ENCODE results near the gene MMP25. TPM values are rescaled to one million over a fixed set of nuclear protein-coding genes. Genes with fewer than 3 reads are reported as not detected.

MMP25 gene
- total and polyA plus RNA-seq, 9 of the 15 experiments (the other 6 are each of a cell fraction or from before 2014, with no cell fraction given) = 0.03 to 0.04 TPM; not detected in 7

DNA sequence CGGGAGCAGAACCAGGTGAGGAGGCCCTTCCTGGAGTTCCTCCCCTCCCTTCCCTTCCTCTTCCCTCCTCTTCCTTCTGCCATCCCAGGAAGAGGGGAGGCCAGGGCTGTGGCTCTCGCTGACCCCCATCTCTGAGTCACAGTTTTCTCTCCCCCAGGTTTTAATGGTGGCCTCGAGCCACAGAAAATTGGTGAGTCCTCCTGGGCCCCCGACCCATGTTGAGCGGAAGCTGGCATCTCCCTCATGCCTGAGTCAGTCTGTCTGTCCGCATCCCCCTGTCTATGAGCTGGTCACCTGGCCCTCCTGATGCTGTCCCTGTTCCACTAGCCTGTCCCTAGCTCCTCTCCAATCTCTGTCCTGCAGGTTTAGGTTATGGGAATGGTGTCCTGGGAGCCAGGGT, 46.4 kb upstream of the MMP25 start:
- 59% methylated on average over 6 of the region's 6 CpGs for WGBS (ENCODE audit: insufficient coverage, low coverage, missing lambda C conversion rate)
- H3K9me1 ChIP-seq (ENCODE audit: control insufficient read depth, insufficient read depth, low read length) = no peaks in the 10 kb centered on the region
- no peaks in the 10 kb centered on the region for H3K27me3 ChIP-seq (ENCODE audit: control insufficient read depth in 2 of 2, insufficient read depth in 2 of 2, low read length in 2 of 2)
- no peak overlapping the region for H2AFZ ChIP-seq (ENCODE audit: low read depth, low read length)
- peaks cover 2% of the 10 kb centered on the region; the same call in 1 of the 3 replicates for H3K79me2 ChIP-seq (ENCODE audit: control insufficient read depth, insufficient read depth, low read length)
- H3K27ac ChIP-seq (ENCODE audit: extremely low read depth, low read depth, low read length) = no peak overlapping the region
- no peak for FAIRE-seq
- no peak for ATAC-seq
- H4K20me1 ChIP-seq (replicated peaks; ENCODE audit: control insufficient read depth, insufficient read depth, low read length) = no peaks in the 10 kb centered on the region
- H3K4me3 ChIP-seq = no peak overlapping the region
- no peaks in the 10 kb centered on the region for H3K36me3 ChIP-seq (ENCODE audit: control insufficient read depth, insufficient read depth, low read length)
- CTCF ChIA-PET (ENCODE audit: low intra/inter-chr PET ratio) = no interaction called here
- no TSS peak for BruUV-seq (replicated peaks)
- DNase-seq (ENCODE audit: extremely low read depth in 1 of 4, low spot score in 3 of 4) = no peak
- in situ Hi-C loops (cut with MboI) = no loop called here
- TF ChIP-seq DACH1 (IDR thresholded peaks at IDR 0.05; ENCODE audit: partially characterized antibody) = no peak
- TF ChIP-seq, protein P1, sequence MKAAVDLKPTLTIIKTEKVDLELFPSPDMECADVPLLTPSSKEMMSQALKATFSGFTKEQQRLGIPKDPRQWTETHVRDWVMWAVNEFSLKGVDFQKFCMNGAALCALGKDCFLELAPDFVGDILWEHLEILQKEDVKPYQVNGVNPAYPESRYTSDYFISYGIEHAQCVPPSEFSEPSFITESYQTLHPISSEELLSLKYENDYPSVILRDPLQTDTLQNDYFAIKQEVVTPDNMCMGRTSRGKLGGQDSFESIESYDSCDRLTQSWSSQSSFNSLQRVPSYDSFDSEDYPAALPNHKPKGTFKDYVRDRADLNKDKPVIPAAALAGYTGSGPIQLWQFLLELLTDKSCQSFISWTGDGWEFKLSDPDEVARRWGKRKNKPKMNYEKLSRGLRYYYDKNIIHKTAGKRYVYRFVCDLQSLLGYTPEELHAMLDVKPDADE (conservative IDR thresholded peaks at IDR 0.05; ENCODE audit: control insufficient read depth, low read depth, low read length) = no peak
- TF ChIP-seq, protein P2, sequence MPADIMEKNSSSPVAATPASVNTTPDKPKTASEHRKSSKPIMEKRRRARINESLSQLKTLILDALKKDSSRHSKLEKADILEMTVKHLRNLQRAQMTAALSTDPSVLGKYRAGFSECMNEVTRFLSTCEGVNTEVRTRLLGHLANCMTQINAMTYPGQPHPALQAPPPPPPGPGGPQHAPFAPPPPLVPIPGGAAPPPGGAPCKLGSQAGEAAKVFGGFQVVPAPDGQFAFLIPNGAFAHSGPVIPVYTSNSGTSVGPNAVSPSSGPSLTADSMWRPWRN (IDR thresholded peaks at IDR 0.05; ENCODE audit: low read depth) = no peak
- no peak for TF ChIP-seq KLF10 (CRISPR knock-in tag; IDR thresholded peaks at IDR 0.05)
- no peak for TF ChIP-seq MCM5 (IDR thresholded peaks at IDR 0.05; ENCODE audit: low read depth)
- no peak for TF ChIP-seq PTTG1 (tag; IDR thresholded peaks at IDR 0.05; ENCODE audit: low read depth)
- no peak for TF ChIP-seq ZBTB33 (CRISPR knock-in tag; IDR thresholded peaks at IDR 0.05)
- no peak for TF ChIP-seq E2F1 (CRISPR knock-in tag; IDR thresholded peaks at IDR 0.05)
- TF ChIP-seq PREB (CRISPR knock-in tag; IDR thresholded peaks at IDR 0.05) = no peak
- no peak for TF ChIP-seq RBM17 (IDR thresholded peaks at IDR 0.05; ENCODE audit: borderline replicate concordance, low read depth, low read length)
- TF ChIP-seq THAP7 (CRISPR knock-in tag; IDR thresholded peaks at IDR 0.05) = no peak
- no peak for TF ChIP-seq GTF2A2 (tag; IDR thresholded peaks at IDR 0.05)
- TF ChIP-seq TCF7L2 (IDR thresholded peaks at IDR 0.05; ENCODE audit: low read depth, low read length) = no peak
- TF ChIP-seq PHF20 (IDR thresholded peaks at IDR 0.05; ENCODE audit: partially characterized antibody) = no peak
- no peak for TF ChIP-seq CBX1 (IDR thresholded peaks at IDR 0.05; ENCODE audit: low read depth)
- no peak for TF ChIP-seq STAG1 (CRISPR knock-in tag; IDR thresholded peaks at IDR 0.05; ENCODE audit: borderline replicate concordance)
- intact Hi-C loops (cut with micrococcal nuclease) = no loop called here
- H3K4me1 ChIP-seq (replicated peaks in 1 of 2; ENCODE audit: control insufficient read depth in 2 of 2, insufficient read depth in 2 of 2, low read length in 2 of 2) = peaks cover 0 to 36% of the 10 kb centered on the region in 2 experiments; a peak in 2 of 5 replicates
- no peak overlapping the region for H3K4me2 ChIP-seq (ENCODE audit: insufficient read depth, low read length)
- H3K9ac ChIP-seq (ENCODE audit: insufficient read depth in 1 of 2, low read depth in 2 of 2, low read length in 2 of 2) = peak overlapping the region in 1 of 2 experiments; percentile 78; a peak in 1 of 4 replicates
- POLR2A ChIA-PET = interaction anchor here (0.6 to 1.0 kb wide), 3 partner anchors 15 to 60 kb away, joined by 3 read pairs; no protein-coding TSS in a partner anchor
- H3K9me3 ChIP-seq (replicated peaks; ENCODE audit: control insufficient read depth, insufficient read depth, low read depth, low read length) = no peaks in the 10 kb centered on the region

Data from K562 (cell line).